ENCODE measurements around the gene TGFB2. TPM values are rescaled to one million over a fixed set of nuclear protein-coding genes. Genes with fewer than 3 reads are reported as not detected.

TGFB2 gene
- total RNA-seq, 4 donors from 2014 or later, result 3.3 to 9.4 (median 6.8) TPM

DNA sequence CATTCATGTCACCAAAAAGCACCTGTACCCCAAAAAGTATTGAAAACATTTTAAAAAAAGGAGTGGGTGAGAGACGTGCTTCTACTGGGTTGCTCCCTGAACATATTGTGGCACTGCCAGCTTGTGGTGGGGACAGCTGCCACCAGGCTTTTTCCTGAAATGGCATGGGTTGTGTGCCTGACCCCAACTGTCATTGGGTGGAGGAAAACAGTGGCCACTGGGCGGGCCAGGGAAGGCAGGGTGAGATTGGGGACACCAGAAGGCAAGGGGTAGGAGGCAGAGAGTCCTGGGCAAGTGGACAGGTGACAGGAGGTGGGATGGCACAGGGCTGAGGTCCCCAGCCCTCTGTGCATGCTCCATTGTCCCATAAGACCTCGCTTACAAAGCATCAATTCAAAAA is 55.5 kb downstream of the TGFB2 start:
- ATAC-seq, result no peak

DNA sequence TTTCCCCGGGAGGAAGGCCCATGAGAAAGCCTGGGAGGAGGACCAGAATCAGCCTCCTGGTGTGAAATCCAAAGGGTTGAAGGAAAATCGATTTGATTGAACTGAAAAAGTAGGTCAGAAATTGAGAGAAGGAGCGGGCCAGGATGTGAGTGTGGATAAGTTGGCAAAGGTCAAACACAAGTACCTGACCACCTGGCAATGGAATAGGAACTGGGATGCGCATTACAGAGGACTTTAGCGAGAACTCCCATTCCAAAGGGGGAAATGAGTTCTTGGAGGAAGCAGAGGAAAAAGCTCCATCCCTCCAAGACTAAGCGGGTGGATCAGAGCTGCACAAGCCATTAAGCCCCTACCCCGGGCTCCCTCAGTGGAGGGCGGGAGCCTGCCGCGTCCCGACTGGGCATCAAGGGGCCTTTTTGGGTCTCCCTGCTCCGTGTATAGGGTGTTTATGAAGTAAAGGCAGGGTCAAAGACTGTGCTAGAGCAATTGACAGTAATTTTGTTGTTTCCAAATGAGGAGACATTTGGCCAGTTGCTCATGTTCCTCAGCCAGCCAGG is 56.4 kb downstream of the TGFB2 start:
- no peak for TF ChIP-seq POLR2A (IDR thresholded peaks at IDR 0.05)
- TF ChIP-seq EP300 (IDR thresholded peaks at IDR 0.05), result no peak
- Histone ChIP-seq H3K27ac (peak overlapping the region in 3 of 4 donors; percentile 21 to 76 (median 69)), H3K4me3 (no peak overlapping the region), H3K9me3 (no peaks in the 10 kb centered on the region), H3K36me3 (peaks cover 0 to 6% of the 10 kb centered on the region in 2 donors), H3K4me1 (peaks cover 0 to 23% (median 8%) of the 10 kb centered on the region in 3 donors), H3K27me3 (no peaks in the 10 kb centered on the region)
- 88% methylated on average over 9 of the region's 12 CpGs; no CpG with 5 or more reads in 1 of the 2 donors for WGBS, 2 donors (ENCODE audit: low coverage in 1 of 2)
- no peak for ATAC-seq

More for the DNA sequence above, 55.5 kb downstream of the TGFB2 start:
- no peak overlapping the region for H3K4me3 ChIP-seq
- H3K36me3 ChIP-seq, result peaks cover 0 to 6% of the 10 kb centered on the region in 2 donors
- WGBS, 2 donors (ENCODE audit: low coverage in 1 of 2), result 94 to 100% methylated on average over 1 to 3 of the region's 3 CpGs
- H3K9me3 ChIP-seq, result no peaks in the 10 kb centered on the region
- peak overlapping the region in 1 of 4 donors; percentile 2 for H3K27ac ChIP-seq
- H3K4me1 ChIP-seq, result peaks cover 0 to 23% (median 8%) of the 10 kb centered on the region in 3 donors
- TF ChIP-seq POLR2A (IDR thresholded peaks at IDR 0.05) (no peak), EP300 (IDR thresholded peaks at IDR 0.05) (no peak), POLR2AphosphoS5 (IDR thresholded peaks at IDR 0.05) (no peak)
- no peaks in the 10 kb centered on the region for H3K27me3 ChIP-seq

DNA sequence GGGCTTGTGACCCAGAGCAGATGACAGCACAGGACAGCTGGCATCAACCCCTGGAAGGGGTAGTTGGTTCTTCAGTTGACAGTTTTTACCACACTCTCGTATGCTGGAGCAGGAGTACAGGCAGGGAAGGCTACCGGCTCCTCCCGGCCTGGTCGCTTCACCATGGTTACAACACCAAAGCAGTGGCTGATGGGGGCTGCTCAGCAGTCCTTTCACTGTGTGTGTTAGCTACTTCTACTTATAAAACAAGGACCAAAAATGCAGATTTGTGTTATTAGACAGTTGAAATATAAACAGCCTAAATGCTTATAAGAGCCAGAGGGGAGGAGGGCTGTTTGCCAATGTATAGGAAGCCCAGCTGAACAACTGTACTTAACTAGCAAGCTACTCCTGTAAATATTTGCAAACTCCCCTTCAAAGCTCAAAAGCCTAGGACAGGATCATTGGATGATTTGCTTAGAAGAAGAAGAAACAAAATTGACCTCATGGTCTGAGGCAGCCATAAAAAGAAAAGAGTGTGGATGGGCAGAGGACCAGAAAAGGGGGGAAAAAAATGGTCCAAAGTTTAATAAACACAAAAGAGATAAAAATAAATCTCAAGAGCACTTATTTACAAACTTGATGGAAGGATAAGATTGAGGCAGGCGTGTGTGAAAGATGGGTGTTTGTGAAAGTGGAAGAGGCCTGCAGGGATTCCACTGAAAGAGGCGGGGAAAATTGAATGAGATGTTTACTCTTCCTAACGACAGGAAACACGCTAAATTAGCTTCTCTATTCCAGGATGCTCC is 57.1 kb downstream of the TGFB2 start:
- no peak for ATAC-seq
- Histone ChIP-seq H3K4me1 (peaks cover 0 to 23% (median 8%) of the 10 kb centered on the region in 3 donors), H3K9me3 (no peaks in the 10 kb centered on the region), H3K36me3 (peaks cover 0 to 6% of the 10 kb centered on the region in 2 donors), H3K4me3 (no peak overlapping the region), H3K27ac (peak overlapping the region in 3 of 4 donors; percentile 21 to 76 (median 69)), H3K27me3 (no peaks in the 10 kb centered on the region)
- TF ChIP-seq POLR2AphosphoS5 (IDR thresholded peaks at IDR 0.05), result no peak
- TF ChIP-seq POLR2A (IDR thresholded peaks at IDR 0.05), result no peak
- no peak for TF ChIP-seq EP300 (IDR thresholded peaks at IDR 0.05)
- TF ChIP-seq, protein P1, sequence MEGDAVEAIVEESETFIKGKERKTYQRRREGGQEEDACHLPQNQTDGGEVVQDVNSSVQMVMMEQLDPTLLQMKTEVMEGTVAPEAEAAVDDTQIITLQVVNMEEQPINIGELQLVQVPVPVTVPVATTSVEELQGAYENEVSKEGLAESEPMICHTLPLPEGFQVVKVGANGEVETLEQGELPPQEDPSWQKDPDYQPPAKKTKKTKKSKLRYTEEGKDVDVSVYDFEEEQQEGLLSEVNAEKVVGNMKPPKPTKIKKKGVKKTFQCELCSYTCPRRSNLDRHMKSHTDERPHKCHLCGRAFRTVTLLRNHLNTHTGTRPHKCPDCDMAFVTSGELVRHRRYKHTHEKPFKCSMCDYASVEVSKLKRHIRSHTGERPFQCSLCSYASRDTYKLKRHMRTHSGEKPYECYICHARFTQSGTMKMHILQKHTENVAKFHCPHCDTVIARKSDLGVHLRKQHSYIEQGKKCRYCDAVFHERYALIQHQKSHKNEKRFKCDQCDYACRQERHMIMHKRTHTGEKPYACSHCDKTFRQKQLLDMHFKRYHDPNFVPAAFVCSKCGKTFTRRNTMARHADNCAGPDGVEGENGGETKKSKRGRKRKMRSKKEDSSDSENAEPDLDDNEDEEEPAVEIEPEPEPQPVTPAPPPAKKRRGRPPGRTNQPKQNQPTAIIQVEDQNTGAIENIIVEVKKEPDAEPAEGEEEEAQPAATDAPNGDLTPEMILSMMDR (IDR thresholded peaks at IDR 0.05), result no peak
- WGBS, 2 donors (ENCODE audit: low coverage in 1 of 2), result 22 to 45% methylated on average over 8 of the region's 8 CpGs

DNA sequence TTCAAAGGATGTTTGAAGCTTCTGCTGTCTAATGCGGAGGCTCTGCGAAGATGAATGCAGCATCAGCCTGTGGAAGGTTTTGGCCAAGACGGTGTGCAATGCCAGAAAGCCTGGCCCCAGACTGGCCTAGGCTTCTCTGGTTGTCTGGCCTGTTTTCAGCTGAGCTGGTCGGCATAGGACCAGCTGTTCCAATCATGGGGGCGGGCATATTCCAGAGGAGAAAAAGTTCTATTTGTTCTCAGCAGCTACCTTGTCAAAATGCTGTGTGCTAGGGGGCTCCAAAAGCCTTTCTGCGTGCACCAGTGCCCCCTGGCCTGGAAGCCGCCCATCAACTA is 57.6 kb downstream of the TGFB2 start:
- TF ChIP-seq, protein P1 (IDR thresholded peaks at IDR 0.05), result no peak
- TF ChIP-seq EP300 (IDR thresholded peaks at IDR 0.05), result no peak
- no peak for TF ChIP-seq POLR2AphosphoS5 (IDR thresholded peaks at IDR 0.05)
- TF ChIP-seq POLR2A (IDR thresholded peaks at IDR 0.05), result no peak
- 22 to 90% methylated on average over 3 to 4 of the region's 7 CpGs for WGBS, 2 donors (ENCODE audit: low coverage in 1 of 2)
- Histone ChIP-seq H3K4me3 (no peak overlapping the region), H3K36me3 (peaks cover 0 to 6% of the 10 kb centered on the region in 2 donors), H3K27me3 (no peaks in the 10 kb centered on the region), H3K9me3 (no peaks in the 10 kb centered on the region), H3K4me1 (peaks cover 0 to 23% (median 8%) of the 10 kb centered on the region in 3 donors), H3K27ac (peak overlapping the region in 3 of 4 donors; percentile 21 to 76 (median 69))
- no peak for ATAC-seq

DNA sequence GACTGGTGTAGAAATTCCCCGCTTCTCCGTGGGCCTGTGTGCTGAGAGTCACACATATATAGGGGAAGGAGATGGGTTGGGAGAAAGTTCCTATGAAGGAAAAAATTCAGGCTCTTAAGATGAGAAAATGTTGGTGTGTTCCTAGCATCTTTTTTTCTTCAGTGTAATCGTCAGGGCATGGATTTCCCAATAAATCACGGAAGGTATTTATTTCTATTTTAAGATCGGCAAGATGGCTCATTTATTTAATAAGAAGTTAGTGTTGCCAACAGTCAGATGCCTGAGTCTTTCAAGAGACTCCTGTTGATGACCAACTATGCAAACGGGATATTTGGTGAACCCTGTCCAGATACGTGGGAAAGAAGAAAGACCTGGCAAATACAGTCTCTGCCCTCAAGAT is 58.2 kb downstream of the TGFB2 start:
- 37 to 50% methylated on average over 7 of the region's 7 CpGs for WGBS, 2 donors (ENCODE audit: low coverage in 1 of 2)
- Histone ChIP-seq H3K4me1 (peaks cover 0 to 23% (median 8%) of the 10 kb centered on the region in 3 donors), H3K4me3 (no peak overlapping the region), H3K27me3 (no peaks in the 10 kb centered on the region), H3K9me3 (no peaks in the 10 kb centered on the region), H3K27ac (peak overlapping the region in 2 of 4 donors; percentile 69 to 76), H3K36me3 (peaks cover 0 to 9% of the 10 kb centered on the region in 2 donors)
- TF ChIP-seq POLR2A (IDR thresholded peaks at IDR 0.05) (no peak), EP300 (IDR thresholded peaks at IDR 0.05) (no peak), POLR2AphosphoS5 (IDR thresholded peaks at IDR 0.05) (no peak)
- TF ChIP-seq, protein P1 (IDR thresholded peaks at IDR 0.05), result no peak
- no peak for ATAC-seq

All from gastroesophageal sphincter (tissue), 4 donors.